Superior temporal gyrus (tissue), 1 donor: ENCODE measurements around the gene MTF2.

Source experiments
- DNase-seq: peaks from one replicate; pipeline ENCODE4 v3.0.0-alpha.2; 2016; ENCODE audit errors: extremely low spot score

MTF2 gene

DNA sequence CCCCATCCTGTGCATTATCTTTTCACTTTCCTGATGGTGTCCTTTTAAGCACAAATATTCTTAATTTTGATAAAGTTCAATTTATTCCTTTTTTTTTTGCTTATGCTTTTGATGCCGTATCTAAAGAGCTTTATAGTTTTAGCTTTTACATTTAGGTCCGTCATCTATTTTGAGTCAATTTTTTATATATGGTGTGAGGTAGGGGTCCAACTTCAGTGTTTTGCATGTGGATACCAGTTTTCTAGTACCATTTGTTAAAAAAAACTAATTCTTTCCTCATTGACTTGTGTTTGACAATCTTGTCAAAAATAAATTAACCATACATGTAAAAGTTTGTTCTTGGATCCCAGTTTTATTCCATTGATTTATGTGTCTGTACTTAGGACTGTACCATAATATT, 4.9 kb downstream of the MTF2 start:
- DNase-seq, result no peak

DNA sequence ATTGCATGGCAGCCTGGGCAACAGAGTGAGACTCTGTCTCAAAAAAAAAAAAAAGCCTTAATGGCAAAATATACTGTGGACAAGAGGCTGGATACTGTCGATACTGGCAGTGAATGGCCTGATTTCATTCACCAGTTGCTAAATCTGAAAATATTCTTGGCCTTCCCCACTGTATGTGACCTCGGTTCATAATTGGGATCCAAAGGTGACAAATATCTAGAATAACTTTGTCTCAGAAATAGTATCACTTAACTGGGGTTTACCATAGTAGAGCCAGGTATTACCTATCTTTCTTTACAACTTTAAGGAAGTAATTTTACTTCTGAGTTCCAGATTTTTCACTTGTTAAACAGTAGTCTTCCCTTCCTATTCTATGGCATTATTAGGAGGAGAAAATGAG, 8.4 kb downstream of the MTF2 start:
- DNase-seq, result no peak

- DNase-seq, result no peak
Measured at GRCh38 chr1:93093332-93094006, 14.4 kb downstream of the MTF2 start.

DNA sequence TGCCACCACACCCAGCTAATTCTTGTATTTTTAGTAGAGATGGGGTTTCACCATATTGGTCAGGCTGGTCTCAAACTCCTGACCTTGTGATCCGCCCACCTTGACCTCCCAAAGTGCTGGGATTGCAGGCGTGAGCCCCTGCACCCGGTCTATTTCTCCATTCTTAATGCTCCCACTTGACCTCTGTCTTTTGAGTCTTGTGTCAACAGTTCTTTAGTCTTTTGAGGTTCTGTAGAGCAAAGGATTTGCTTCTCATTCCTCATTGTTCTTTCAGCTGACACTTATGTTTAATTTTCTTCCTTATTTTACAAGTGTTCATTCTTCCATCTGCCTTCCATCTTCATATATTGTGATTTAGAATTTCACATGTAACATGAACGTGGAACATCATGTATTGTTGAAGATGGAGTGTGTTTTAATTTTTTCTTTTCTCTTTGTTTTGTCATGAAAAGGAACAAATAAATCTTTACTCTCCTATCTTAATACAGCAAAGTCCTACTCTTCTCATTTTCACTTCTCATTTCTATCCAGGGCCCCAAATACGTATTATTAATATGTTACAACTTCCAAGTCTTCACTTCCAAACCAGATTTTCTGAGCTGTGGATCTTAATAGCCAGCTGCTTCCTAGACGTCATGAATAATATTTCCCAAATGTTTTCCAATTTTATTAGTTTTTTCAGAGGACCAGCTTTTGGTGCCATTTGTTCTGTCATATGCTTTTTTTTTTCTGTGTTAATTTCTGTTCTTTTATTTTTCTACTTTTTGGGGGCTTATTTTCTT, 16.9 kb downstream of the MTF2 start:
- no peak for DNase-seq

- DNase-seq, result no peak
Measured at GRCh38 chr1:93102142-93102541, 23.1 kb downstream of the MTF2 start.

GRCh38 chr1:93106226-93106625, 27.1 kb downstream of the MTF2 start:
- no peak for DNase-seq

GRCh38 chr1:93107395-93107794, 28.3 kb downstream of the MTF2 start:
- no peak for DNase-seq

DNA sequence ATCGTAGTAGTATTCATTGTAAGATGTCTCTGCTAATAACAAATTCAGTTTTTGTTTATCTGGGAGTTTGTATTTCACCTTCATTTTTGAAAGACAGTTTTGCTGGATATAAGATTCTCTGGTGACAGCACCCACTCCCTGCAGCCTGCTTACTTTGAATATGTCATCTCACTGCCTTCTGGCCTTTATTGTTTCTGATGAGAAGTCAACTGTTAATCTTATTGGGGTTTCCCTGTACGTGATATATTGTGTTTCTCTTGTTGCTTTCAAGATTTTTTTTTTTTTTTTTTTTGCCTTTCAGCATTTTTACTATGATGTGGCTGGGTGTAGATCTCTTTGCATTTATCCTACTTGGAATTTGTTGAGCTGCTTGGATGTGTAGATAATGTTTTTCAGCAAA, 29.3 kb downstream of the MTF2 start:
- DNase-seq, result no peak

- no peak for DNase-seq
Measured at GRCh38 chr1:93109578-93109977, 30.5 kb downstream of the MTF2 start.

DNA sequence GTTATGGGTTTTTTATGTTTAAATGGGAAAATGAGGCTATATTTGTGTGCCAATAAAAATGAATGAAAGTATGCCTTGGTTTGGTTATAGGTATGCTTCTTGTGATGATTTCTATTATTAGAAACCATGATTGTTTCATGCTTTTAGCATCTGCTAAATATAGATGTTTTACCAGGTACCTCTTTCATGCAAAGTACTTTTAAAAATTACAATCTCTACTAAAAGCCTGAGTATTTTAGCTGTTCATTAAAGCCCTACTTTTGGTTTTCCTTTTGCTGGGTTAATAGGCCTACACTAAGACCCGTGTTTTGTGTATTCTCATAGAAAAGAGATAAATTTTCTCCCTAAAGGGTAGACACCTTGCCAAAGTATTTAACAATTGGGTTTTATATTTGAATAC, 32.0 kb downstream of the MTF2 start:
- DNase-seq, result no peak

DNA sequence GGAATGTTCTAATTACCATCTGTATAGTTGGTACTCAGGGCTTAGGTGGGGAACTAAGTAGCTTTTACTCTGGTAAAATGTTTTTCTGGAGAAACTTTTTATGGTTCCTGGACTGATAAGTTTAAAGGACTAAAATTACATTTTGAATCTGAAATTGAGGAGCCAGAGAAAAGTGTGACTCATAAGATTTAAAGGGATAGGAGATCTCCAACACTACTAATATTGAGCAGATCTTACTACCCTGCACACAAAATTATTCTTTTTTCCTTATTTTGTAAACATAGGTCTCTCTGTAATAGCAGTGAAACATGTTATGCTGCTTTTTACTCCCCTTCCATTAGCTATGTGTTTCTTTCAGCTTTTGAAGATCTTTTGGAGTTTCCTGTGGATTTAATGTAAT, 32.5 kb downstream of the MTF2 start:
- DNase-seq, result no peak

DNA sequence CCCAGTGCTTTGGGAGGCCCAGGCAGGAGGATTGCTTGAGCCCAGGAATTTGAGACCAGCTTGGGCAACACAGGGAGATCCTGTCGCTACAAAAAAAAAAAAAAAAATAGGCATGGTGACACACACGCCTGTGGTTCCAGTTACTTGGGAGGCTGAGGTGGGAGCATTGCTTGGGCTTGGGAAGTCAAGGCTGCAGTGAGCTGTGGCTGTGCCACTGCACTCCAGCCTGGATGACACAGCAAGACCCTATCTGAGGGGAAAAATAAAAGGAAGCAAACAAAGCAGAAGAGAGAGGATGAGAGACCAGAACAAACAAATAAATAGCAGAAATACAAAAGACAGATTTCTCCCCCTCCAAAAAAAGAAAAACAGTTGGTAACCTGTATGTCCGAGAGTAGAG, 34.0 kb downstream of the MTF2 start:
- no peak for DNase-seq

GRCh38 chr1:93114391-93114790, 35.3 kb downstream of the MTF2 start:
- no peak for DNase-seq

DNA sequence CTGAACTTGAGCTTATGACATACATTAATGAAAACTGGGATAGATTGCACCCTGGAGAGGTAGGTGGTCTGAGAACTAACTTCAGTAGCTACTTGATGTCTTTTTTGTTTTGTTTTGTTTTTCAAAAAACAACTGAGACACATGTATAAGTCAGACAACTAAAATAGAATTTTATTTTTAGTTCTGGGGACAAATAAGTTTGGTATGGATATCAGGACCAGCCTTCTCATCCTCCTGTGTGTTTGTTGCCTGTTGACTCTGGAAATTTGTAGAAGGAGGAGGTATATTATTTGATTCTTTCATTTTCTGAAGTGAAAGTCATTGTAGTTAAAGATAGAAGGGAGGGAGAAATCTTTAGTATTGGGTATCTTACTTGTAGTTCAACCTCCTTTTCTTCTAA, 41.5 kb downstream of the MTF2 start:
- no peak for DNase-seq

GRCh38 chr1:93123201-93123783, 44.2 kb downstream of the MTF2 start:
- no peak for DNase-seq

GRCh38 chr1:93124556-93125355, 45.7 kb downstream of the MTF2 start:
- DNase-seq, result no peak

GRCh38 chr1:93129507-93130099, 50.5 kb downstream of the MTF2 start:
- DNase-seq, result no peak

GRCh38 chr1:93132638-93133037, 53.6 kb downstream of the MTF2 start:
- no peak for DNase-seq

- no peak for DNase-seq
Measured at GRCh38 chr1:93136445-93136844, 57.4 kb downstream of the MTF2 start.

DNA sequence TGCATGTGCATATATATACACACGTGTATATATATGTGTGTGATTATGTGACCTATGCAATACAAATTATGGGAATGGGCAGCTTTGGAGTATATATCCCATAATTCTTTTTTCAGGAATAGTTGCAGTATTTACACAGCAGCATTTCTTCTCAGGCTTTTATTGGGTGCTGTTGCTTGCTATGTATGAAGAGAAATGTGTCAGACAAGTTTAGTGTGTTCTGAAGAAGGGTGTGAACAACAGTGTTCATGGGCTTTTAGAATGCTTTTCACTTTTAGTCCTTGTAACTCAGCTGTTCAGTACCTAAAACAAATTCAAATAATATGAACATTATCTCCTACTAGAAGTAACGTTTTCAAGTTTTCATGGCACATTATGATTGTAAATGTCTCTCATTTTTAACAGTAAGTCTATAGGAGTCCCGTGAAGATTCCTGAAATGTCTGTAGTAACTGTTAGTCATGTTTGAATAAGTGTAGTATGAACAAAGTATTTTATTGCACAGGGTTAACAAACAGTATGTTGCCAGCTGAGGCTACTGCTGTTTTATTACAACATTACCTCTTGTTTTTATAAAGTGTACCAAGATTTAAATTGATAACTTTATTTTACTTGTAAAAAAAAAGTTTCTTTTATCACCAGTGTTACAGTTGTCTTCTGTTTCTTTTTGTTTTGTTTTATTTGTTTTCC, 58.7 kb downstream of the MTF2 start:
- peak; percentile 11 for DNase-seq

DNA sequence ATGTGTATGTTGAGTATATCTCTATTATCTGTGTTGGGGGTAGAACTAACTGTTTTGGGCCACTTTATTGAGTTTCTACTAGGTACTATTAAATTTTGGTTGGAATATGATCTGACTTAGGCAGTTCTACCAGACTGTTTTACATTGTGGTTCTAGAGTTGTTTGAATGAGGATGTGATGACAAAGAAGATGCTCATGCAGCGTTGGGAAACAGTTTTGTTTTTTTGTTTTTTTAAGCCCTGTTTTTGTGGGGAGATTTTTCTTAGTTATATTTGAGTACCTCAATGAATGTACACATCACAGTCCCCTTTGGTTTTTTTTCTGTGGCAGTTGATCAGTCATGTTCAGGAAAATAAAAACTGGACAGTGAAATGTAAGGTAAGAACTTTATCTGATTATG, 61.0 kb downstream of the MTF2 start:
- DNase-seq, result no peak
